CD4-positive, alpha-beta T cell treated with Interferon gamma for 1 hour (primary cell): Measurements from ENCODE around the gene TMEM52.
A peak's percentile ranks its signal among the peaks of the same experiment; 100 is the strongest.

ENCODE experiments used
- DNase-seq: peaks from one replicate; pipeline ENCODE4 v3.0.0-alpha.2; 2020

The TMEM52 gene

DNA sequence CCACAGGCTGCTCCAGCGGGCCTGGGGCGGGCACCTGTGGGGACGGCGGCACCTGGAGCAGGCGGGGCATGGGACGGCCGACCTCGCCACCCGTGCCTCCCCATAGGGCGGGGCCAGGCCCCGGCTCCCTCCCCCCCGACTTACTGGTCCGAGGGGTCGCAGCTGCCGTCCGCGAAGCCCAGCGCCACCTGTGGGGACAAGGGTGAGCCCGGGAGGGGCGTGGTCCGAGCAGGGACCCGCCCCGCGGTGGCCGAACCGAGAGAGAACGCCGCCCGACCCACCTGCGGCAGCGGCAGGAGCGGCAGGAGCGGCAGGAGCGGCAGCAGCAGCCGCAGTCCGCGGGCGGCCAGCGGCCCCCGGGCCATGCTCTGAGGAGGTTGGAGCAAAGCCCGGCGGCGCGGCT is at the start of gene TMEM52:
Gene TMEM52 (minus strand): TSS at position 379 of the 403 bp plus-strand sequence. CDS start 14 bp downstream, at position 365.
- DNase-seq: no peak

DNA sequence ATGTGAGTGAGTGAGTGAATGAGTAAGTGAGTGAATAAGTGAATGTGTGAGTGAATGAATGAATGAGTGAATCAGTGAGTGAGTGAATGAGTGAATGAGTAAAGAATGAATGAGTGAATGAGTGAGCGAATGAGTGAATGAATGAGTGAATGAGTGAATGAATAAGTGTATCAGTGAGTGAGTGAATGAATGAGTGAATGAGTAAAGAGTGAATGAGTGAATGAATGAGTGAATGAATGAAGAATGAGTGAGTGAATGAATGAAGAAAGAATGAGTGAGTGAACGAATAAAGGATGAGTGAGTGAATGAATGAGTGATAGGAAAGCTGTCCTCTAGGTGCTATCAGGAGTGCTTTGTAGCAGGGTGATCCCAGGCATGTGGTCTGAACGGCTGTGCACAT is 48.8 kb upstream of the TMEM52 start:
- DNase-seq: no peak

DNA sequence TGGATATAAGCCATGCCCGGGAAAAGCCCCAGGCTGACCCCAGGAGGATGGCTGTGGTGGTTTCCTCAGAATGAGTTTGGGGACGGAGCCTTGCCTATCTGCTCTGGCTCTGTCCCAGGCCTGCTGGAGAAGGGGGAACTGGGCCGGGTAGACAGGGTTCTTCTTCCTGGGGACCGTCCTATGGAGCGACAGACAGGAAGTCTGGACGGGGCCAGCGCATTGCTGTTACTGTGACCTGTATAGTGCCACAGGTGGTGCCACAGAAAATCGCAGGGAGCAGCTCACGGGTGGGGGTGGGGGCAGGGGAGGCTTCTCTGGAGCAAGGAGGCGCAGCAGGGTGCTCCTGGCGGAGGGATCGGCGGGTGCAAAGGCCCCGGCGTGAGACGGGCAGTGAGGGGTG is 48.1 kb upstream of the TMEM52 start:
- no peak for DNase-seq

DNA sequence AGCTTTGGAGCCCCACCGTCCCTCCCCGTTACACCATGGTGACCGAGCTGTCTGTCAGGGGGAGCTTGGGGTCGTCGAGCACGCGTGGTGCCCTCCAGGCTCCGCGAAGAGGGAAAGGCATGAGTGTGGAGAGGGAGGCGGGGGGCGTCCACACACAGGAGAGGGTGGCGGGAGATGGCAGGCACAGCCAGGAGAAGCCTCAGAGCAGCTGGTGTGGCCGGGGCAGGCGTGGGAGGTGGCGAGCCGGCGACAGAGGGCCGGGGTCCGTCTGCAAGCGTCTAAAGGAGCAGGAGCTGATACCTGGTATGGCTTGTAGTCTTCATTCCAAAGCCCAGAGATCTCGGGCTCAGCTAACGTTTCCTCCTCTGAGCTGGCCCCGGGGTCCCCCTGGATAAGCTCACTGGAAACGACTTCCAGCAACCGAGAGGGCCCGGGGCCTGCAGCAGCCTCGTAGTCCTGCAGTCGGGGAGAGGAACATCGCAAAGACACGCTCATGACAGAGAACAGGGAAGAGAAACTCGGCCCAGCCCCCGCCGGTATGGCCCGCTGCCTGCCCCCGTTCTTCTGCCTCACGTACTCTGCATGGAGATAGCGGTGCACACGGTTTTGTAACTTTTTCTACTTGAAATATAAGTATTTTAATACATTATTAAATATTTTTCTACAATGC is 47.1 kb upstream of the TMEM52 start:
- no peak for DNase-seq

DNA sequence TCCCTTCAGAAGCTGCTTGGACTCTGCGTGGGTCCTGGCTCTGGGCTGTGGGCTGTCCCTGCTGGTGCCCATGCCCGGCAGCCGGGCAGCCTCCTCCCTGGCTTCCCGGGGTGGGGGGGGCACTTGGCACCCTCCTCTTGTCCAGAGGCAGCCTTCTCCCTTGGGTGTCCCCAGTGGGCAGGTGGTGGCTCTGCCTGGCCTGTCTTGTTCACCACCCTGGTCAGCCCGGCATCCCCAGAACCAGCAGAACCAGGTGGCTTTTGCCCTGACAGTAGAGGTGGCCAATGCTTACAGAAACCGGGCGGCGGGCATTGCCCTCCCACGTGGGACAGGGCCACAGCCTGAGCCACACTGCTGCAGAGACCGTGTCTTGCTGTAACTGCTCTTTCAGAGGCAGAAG is 46.5 kb upstream of the TMEM52 start:
- no peak for DNase-seq

DNA sequence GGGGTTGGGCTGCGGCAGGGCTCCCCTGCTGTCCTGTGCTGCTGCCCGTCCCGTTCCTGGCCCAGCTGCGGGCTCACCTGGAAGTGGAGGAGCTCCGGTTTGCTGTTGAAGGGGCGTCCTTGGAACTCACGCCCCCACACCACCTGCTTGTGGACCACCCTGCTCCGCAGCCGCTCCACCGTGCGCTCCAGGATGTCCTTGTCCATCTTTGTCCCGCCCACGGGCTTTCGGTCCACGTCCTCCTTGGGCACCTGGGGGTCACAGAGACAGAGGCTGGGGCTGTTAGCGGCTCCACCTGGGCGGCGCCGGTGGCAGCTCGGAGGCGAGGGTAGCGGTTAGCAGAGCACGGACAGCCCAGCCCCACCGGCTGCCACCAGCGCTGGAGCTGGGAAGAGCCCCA is 45.7 kb upstream of the TMEM52 start:
- no peak for DNase-seq

DNA sequence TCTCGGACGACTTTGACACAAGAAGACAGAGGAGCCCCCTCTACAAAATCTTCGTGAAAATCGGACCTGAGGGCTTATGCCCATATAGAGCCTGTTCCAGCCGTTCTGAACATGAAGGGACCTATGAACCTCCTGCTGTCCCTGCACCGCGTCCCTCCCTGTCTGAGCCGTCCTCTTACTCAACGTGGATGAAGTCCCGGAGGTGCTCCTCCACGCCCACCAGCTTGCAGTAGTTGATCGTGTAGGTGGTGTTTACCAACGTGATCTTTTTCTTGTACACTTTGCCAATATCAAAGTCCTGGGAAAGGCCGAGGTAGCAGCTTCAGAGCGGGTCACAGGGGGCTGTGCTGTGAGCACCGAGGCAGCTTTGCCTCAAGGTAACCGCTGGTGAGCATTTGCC is 44.5 kb upstream of the TMEM52 start:
- DNase-seq: no peak

DNA sequence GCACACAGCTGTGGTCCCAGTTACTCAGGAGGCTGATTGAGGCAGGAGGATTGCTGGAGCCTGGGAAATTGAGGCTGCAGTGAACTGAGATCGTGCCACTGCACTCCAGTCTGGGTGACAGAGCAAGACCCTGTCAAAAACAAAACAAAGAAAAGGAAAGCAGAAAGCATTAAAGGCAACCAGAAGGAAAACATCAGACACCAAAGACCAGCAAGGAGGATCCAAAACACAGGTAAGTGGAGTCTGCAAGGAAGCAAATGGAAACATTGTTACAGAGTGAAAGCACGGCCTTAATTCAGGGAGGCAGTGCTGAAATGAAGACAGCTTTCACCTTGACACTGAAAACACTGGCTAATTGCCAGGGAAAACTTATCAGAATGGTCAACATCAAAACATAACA is 43.7 kb upstream of the TMEM52 start:
- no peak for DNase-seq

DNA sequence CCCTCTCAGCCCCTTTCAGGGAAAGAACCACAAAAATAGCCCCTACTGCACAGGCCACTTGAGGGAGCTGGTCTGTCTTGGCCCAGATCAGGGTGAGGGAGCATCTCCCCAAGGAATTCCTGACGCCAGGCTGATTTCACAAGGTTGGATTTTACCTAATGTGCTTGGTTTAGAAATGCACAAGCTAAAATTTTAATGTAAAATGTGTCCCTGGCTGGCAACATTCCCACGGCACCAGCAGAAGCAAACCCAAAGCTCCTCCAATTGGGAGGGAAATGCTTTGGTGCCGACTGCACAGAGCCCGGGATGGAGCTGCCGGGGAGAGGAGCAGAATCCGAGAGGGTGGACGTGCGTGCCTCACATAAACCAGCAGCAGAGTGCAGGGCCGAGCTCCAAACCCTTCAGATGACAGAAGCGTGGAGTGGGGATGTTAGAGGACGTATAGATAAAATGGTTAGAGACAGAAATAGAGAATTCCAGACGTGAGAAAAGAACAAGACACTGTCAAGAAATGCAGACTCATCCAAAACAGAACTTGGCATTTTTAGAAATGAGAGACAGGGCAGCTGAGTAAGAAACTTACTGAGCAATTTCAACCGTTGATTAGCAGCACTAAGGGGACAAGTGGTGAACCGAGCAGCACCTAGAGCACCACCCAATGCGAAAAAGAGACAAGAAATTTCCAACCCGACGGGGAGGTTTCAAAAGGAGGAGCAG is 41.6 kb upstream of the TMEM52 start:
- DNase-seq: no peak

DNA sequence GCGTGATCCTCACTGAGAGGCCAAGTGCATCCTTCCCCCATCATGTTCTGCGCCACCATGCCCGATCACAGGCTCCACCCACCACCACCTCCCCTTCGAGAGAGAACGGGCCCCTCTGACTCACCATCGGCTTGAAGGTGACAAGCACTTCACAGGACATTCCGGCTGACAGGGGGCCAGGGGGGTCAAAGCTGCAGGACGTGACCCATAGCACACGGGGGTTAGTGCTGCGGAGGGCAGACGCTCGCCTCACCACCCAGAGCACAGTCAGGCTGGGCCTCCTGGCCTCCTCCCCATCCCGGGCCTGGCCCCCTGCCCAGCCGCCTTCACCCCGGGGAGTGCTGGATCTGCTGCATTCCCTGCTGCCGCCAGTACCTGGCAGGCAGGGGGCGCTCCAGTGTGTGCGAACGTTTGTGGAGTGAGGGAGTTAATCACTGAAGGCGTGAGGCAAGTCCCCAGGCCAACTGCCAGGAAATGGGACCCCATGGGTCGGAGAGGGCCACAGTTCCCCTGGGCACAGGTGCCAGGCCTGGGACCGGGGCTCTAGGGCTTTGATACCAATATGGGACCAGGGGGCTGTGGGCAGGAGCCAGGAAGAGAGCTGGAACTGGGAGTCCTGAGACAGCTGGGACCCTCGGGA is 40.9 kb upstream of the TMEM52 start:
- DNase-seq: peak; percentile 43

DNA sequence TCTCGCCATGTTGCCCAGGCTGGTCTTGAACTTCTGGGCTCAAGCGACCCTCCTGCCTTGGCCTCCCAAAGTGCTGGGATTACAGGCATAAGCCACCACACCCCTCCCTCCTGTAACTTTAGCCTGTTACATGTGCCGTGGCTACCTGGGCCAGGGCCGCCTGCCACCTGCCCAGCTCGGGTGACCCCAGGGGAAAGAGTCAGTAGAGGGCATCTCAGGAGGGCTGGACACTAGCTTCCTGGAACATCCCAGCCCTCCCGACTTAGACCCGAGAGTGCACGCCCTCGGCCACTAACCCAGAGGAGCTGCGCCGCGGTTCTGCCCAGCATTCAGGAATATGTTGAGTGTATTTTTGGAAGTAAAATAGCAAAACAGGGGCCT is 40.4 kb upstream of the TMEM52 start:
- DNase-seq: no peak

DNA sequence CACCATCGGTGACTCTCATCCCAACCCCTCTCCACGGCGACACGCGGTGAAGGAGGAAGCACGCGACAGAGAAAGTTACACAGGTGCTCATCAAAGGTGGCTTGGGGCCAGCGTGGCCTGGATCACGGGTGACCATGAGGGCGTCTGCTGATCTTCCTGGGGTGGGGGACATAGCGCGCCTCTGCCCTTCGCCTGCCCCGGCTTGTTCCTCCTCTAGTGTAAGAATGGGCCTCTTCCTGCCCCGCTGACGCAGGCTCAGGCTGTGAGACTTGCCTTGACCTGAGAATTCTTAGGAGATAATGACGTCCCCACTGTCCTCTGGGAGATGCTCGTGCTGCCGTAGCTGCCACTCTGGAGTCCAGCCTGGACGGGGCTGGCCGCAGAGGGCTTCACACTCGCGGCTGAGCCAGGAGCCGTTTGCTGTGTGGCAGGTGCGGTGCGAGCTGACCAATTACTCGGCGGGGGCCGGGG is 39.0 kb upstream of the TMEM52 start:
- DNase-seq: no peak

DNA sequence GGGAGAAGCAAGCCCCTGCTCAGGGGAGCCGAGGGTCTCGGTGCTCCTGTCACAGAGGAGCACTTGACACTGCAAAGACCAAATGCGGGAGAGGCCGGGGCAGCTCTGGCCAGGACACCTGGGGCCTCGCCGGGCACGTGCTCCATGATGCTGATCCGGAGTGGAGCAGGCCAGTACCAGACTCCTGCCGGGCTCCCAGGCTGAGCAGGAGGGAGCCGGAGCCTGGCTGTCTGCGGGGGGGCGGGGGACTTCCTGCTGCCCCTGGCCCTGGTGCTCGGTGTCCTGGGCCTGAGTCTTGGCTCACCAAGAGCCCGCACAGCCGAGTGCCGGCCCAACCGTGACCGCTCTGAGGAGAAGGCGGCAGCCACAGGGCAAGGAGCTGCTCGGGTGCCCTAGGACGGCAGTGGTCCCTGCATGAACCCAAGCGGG is 38.5 kb upstream of the TMEM52 start:
- DNase-seq: no peak

DNA sequence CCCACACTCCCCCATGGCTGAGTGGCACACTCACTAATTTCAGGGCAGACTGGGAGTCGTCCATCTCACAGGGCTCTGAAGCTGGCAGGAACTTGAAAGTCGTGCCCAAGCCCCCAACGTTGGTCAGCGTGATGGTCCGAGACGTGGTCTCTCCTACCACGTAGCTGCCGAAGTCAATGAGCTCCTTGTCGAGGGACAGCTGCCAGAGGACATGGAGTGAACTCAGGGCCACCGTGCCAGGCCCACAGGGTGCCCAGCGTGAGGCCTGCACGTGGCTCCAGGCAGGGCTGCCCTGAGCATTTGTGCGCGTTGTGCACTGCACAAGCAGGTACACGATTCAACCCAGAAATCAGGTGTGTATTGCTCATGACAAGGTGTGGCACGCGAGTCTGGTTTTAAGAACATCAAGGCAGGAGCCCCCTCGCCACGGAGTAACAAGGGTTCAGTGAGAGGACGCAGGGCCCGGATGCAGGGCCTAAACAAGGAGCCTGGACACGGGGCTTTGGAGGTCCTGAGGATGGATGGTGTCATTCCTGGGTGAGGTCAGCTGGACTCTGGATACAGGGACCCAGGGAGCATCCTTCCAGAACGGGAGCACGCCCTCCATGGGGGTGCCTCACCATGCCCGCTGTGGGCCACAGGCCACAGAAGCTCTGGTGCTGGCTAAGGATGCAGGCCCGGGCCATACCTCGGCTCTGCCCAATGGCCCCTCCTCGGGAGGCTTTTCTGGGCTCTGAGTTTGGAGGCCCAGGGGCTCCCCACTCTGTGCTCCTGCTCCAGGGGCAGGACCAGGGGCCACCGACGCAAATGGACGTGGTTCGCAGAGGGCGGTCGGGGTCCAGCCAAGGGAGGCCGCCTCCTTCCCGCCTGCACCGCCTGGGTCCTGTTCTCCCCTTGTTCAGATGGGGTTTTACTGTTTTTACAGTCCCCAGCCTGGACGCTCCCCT is 37.8 kb upstream of the TMEM52 start:
- DNase-seq: no peak

DNA sequence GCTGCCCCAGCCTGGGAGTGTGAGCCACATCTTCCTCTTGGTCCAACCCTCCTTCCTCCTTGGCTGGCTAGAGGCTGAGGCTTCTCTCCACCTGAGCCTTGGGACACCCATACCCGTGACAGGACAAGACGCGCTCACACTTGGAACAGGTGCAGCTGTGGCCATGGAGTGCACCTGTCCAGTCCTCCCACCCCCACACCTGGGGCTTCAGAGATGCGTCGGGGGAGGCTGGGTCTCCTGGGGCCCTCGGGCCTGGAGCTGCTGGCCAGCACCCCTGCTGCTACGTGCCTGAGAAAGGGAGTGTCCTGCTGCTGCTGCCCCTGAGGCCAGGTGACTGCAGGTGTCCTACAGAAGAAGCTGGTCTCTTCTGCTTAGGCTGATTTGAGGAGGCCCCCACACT is 37.0 kb upstream of the TMEM52 start:
- no peak for DNase-seq

DNA sequence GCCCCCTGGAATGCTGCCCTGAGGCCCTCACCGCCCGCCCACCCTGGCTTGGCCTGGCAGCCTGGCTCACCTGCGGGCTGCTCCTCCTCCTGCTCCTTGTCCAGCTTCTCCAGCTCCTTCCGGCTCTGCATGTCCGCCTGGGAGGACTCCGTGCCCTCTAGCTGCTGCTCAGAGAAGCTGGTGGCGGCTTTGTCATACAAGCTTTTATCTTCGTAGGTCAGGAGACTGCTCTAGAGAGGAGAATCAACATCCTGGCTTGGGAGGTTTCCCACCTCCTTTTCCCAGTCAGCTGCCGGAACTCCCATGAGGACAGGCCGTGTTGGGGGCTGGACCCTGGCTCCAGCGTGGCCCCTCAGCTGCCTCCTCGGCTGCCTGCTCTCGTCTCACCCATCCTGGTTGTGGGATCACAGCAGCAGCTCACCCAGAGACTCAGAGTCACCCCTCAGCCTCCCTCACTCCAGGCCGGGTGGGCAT is 36.6 kb upstream of the TMEM52 start:
- no peak for DNase-seq

DNA sequence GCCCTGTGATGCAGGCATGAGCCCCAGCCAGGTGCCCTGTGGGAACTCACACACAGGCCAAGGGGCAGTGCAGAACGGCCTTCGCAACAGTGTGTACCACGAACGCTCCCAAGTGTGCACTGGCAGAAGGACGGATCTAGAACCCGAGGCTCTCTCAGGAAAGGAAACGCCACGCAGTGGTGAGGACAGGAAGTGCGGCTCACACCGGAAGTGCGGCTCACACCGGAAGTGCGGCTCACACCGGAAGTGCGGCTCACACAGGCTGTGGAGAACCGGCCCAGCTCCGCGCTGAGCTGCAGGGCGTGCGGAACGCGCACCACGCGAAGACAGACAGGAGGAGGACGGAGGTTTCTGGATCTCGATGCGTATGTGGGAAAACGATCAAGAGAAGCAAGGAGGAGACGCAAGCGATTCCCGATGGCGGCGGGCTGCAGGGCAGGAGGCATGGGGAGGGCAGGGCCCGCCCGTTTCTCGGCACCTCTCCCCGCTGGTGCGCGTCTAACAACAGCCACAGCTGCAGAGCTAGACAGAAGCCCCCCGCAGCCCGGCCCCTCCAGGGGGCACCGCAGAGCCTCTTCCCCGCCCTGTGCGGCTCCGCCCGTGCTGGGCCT is 35.9 kb upstream of the TMEM52 start:
- no peak for DNase-seq

DNA sequence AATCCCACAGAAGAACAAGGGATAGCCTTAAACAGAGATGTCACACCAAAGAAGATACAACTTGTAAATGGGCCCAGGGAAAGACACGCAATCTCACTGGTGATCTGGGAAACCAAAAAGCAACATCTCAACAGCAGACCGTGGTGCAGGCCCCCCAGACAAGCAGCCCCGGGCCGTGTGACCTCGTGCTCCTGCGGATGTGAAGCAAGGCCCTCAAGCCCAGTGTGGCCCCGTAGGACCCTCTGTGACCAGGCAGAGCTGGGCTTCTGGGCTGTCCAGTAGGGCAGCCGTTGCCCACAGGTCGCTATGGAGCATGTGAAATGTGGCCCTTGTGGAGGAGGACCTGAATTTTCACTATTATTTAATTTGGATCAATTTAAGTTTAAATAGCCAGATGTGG is 34.9 kb upstream of the TMEM52 start:
- DNase-seq: no peak

DNA sequence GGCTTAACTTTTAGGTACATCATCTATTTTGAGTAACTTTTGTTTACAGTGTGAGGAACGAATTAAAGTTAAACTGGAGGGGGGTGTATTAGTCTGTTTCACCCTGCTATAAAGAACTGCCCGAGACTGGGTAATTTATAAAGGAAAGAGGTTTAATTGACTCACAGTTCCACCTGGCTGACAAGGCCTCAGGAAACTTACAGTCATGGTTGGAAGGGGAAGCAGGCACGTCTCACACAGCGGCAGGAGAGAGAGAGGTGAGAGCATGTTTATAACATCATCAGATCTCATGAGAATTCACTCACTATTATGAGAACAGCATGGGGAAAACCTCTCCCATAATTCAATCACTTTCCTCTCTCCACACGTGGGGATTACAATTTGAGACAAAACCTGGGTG is 31.9 kb upstream of the TMEM52 start:
- DNase-seq: no peak

DNA sequence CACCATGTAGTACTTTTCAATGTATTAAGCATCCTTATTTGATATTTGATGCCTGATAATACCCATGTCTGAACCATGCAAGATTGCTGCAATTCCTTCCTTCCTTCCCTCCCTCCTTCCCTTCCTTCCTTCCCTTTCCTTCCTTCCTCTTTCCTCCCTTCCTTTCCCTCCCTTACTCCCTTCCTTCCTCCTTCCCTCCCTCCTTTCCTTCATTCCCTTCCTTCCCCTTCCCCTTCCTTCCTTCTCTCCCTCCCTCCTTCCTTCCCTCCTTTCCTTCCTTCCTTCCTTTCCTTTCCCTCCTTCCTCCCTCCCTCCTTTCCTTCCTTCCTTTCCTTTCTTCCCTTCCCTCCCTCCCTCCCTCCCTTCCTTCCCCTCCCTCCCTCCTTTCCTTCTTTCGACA is 29.7 kb upstream of the TMEM52 start:
- no peak for DNase-seq

DNA sequence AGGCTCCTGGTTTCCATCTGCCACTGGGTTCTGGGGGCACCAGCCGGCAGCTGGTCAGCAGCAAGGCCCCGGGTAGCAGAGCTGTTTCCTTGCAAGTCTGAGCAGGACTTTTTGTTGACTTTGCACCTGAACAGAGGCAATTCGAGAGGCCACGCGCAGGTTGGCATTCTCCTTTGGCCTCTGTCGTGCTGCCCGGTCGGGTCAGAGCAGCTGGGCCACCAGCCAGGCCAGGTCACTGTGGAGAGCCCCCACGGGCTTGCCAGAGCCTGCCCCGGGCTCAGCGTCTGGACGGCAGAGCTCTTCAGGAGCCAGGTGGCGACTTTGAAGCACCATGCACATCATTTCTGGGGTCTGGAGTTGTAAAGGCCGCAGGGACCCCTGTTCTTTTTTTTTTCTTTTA is 28.4 kb upstream of the TMEM52 start:
- DNase-seq: no peak

DNA sequence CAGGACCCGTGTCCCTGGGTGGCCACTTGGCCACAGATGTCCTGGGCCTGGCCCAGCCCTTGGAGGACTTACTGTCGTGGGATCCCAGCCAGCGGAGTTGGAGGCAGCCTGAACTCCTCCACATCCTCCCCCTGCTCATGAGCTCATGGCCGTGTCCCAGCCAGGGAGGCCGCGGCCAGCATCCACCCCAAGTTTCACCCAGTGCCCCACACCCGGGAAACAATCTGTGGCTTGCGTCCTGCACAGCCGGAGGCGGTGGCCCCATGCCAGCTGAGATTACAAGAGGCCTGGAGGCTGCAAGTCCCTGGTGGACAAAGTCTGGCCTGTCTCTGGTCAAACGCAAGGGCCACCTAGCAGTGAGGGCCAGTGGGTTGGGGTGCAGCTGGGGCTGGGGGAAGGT is 27.5 kb upstream of the TMEM52 start:
- DNase-seq: no peak
